HL-60 (cell line): ENCODE measurements around the gene NR2E1.

Experiments
- DNase-seq, 2 experiments: peaks; one replicate each; pipeline ENCODE4 v3.0.0-alpha.2; 2010 to 2020; ENCODE audit warnings: low read depth in 1 of 2, low spot score in 1 of 2
- H3K27ac ChIP-seq: fragments of 250-450 bp; sonication (Bioruptor Pico); replicated peaks from 2 replicates; pipeline ENCODE4 v1.5.1; 2020; ENCODE audit warnings: mild to moderate bottlenecking, moderate library complexity
- H3K27me3 ChIP-seq: fragments of 250-450 bp; sonication (Bioruptor Pico); 2 replicates; pipeline ENCODE4 v1.5.1; 2021; ENCODE audit warnings: mild to moderate bottlenecking, moderate library complexity; ENCODE audit not compliant: insufficient read depth, poor library complexity, severe bottlenecking
- H3K4me3 ChIP-seq: replicated peaks from 2 replicates; pipeline ENCODE4 v1.5.1; 2011; ENCODE audit warnings: mild to moderate bottlenecking, control low read depth, low read length; ENCODE audit not compliant: insufficient read depth
- CTCF ChIP-seq: IDR thresholded peaks from one replicate; pipeline ENCODE4 v1.5.1; 2011; ENCODE audit warnings: low read length, control low read depth, inconsistent platforms; ENCODE audit not compliant: insufficient read depth
- GABPA ChIP-seq: IDR thresholded peaks from 2 replicates; pipeline ENCODE4 v1.6.1; 2012; ENCODE audit warnings: low read depth
- POLR2AphosphoS5 ChIP-seq: IDR thresholded peaks from 2 replicates; pipeline ENCODE4 v1.6.1; 2012; ENCODE audit warnings: low read depth
- SPI1 ChIP-seq: IDR thresholded peaks from 2 replicates; pipeline ENCODE4 v1.6.1; 2012; ENCODE audit warnings: low read depth, mild to moderate bottlenecking, borderline replicate concordance
- TF ChIP-seq, protein P1 (sequence below): IDR thresholded peaks from 2 replicates; pipeline ENCODE4 v1.6.1; 2012; ENCODE audit warnings: low read depth; ENCODE audit not compliant: insufficient replicate concordance

The NR2E1 gene

GRCh38 chr6:108222504-108222903, 56.7 kb downstream of the NR2E1 start:
- H3K27me3 ChIP-seq, result no peaks in the 10 kb centered on the region
- no peak overlapping the region for H3K27ac ChIP-seq
- DNase-seq, result no peak
- no peak overlapping the region for H3K4me3 ChIP-seq
- TF ChIP-seq, protein P1, sequence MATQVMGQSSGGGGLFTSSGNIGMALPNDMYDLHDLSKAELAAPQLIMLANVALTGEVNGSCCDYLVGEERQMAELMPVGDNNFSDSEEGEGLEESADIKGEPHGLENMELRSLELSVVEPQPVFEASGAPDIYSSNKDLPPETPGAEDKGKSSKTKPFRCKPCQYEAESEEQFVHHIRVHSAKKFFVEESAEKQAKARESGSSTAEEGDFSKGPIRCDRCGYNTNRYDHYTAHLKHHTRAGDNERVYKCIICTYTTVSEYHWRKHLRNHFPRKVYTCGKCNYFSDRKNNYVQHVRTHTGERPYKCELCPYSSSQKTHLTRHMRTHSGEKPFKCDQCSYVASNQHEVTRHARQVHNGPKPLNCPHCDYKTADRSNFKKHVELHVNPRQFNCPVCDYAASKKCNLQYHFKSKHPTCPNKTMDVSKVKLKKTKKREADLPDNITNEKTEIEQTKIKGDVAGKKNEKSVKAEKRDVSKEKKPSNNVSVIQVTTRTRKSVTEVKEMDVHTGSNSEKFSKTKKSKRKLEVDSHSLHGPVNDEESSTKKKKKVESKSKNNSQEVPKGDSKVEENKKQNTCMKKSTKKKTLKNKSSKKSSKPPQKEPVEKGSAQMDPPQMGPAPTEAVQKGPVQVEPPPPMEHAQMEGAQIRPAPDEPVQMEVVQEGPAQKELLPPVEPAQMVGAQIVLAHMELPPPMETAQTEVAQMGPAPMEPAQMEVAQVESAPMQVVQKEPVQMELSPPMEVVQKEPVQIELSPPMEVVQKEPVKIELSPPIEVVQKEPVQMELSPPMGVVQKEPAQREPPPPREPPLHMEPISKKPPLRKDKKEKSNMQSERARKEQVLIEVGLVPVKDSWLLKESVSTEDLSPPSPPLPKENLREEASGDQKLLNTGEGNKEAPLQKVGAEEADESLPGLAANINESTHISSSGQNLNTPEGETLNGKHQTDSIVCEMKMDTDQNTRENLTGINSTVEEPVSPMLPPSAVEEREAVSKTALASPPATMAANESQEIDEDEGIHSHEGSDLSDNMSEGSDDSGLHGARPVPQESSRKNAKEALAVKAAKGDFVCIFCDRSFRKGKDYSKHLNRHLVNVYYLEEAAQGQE, result no peak

DNA sequence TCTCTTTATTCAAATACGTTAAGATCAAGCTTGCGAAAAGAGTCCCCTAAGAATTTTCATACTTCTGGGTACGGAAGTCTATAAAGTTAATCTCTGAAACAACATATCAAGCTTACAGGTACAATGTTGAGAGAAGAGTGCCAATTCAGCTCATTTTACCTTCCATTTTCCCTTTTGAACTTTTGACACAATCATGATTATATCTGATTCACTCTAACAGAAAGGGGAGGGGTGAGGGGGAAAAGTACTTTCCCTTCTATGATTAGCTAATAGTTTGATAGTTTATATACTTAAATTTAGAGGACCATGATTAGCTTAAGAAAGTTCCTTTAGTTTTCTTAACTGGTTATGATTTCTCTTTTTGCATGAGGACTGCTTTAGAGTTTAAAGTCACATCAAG, 61.5 kb downstream of the NR2E1 start:
- no peak overlapping the region for H3K27ac ChIP-seq
- no peak overlapping the region for H3K4me3 ChIP-seq
- no peaks in the 10 kb centered on the region for H3K27me3 ChIP-seq
- TF ChIP-seq, protein P1, result no peak
- TF ChIP-seq CTCF (no peak), GABPA (no peak)
- no peak for DNase-seq

GRCh38 chr6:108228416-108228815, 62.6 kb downstream of the NR2E1 start:
- TF ChIP-seq GABPA, result no peak
- Histone ChIP-seq H3K27ac (no peak overlapping the region), H3K27me3 (no peaks in the 10 kb centered on the region), H3K4me3 (no peak overlapping the region)
- DNase-seq, result no peak

DNA sequence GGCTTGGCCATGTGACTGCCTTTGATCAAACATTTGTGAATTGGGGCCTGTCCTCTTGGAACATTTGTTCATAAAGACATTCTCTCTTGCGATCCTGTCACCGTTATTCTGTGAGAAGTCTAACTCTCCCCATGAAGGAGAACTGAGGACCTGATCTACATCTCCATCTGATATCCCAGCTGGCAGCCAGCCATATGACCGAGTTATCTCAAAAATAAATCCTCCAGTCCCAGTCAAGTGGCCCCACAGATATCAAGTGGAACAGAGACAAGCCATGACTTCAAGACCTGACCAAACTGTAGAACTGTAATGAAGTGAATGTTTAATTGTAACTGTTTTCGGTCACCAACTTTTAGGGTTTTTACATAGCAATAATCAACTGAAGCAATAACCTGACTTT, 69.3 kb downstream of the NR2E1 start:
- no peak for DNase-seq
- H3K27ac ChIP-seq, result no peak overlapping the region
- TF ChIP-seq, protein P1, result no peak
- TF ChIP-seq CTCF (no peak), GABPA (no peak), POLR2AphosphoS5 (no peak), SPI1 (no peak)
- no peaks in the 10 kb centered on the region for H3K27me3 ChIP-seq
- no peak overlapping the region for H3K4me3 ChIP-seq
